SU-DHL-6 (cell line): ENCODE data around the gene ASB18.

Experiments used
- CTCF ChIP-seq: fragments of 200-600 bp; sonication (generic); IDR thresholded peaks from one replicate; pipeline ENCODE4 v1.5.1; 2017; ENCODE audit warnings: antibody characterized with exemption, mild to moderate bottlenecking, low read length, moderate library complexity; ENCODE audit not compliant: insufficient read depth, poor library complexity, severe bottlenecking
- EZH2phosphoT487 ChIP-seq: fragments of 200-600 bp; sonication (generic), shearing (Covaris generic); conservative IDR thresholded peaks from 2 replicates; pipeline ENCODE4 v1.6.1; 2018; ENCODE audit warnings: mild to moderate bottlenecking, antibody characterized with exemption, low read length, moderate library complexity, mixed read lengths

GRCh38 chr2:236250286-236250685 lies 13.9 kb downstream of the ASB18 start:
- TF ChIP-seq CTCF (no peak), EZH2phosphoT487 (no peak)
